ENCODE data around the gene RNF43. TPM values are rescaled to one million over a fixed set of nuclear protein-coding genes. Genes with fewer than 3 reads are reported as not detected.

Gene RNF43
- total RNA-seq, 4 donors from 2014 or later, result 1.5 to 8.5 (median 4.1) TPM; not detected in 1

DNA sequence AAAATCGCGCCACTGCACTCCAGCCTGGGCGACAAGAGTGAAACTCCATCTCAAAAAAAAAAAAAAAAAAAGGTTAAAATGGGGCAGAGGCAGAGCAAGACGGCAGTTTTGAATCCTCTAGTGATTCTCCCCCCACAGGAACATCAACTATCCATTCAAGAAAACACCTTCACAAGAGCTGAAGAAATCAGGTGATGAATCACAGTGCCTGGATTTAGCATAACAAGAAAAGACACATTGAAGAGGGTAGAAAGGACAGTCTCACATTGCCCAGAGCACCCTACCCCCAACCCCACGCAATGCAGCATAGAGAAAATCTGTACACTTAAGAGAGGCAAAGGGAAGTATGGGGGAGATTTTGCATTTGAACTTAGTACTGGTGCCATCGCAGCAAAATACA, 28.8 kb upstream of the RNF43 start:
- Histone ChIP-seq H3K36me3 (no peaks in the 10 kb centered on the region), H3K27me3 (no peaks in the 10 kb centered on the region), H3K4me1 (no peaks in the 10 kb centered on the region), H3K27ac (no peak overlapping the region), H3K4me3 (no peak overlapping the region), H3K9me3 (no peaks in the 10 kb centered on the region)
- intact Hi-C loops (cut with DNase I; ENCODE audit: low total_unique reads), result no loop called here
- TF ChIP-seq POLR2A (IDR thresholded peaks at IDR 0.05) (no peak), CTCF (IDR thresholded peaks at IDR 0.05) (no peak)
- DNase-seq, result no peak

GRCh38 chr17:58436805-58437239, 19.5 kb upstream of the RNF43 start:
- Histone ChIP-seq H3K4me3 (no peak overlapping the region), H3K27me3 (no peaks in the 10 kb centered on the region), H3K9me3 (no peaks in the 10 kb centered on the region), H3K4me1 (no peaks in the 10 kb centered on the region), H3K36me3 (no peaks in the 10 kb centered on the region), H3K27ac (no peak overlapping the region)
- no peak for DNase-seq
- TF ChIP-seq CTCF (IDR thresholded peaks at IDR 0.05) (no peak), POLR2A (IDR thresholded peaks at IDR 0.05) (no peak)
- intact Hi-C loops (cut with DNase I; ENCODE audit: low total_unique reads), result no loop called here

GRCh38 chr17:58436245-58436644, 18.9 kb upstream of the RNF43 start:
- intact Hi-C loops (cut with DNase I; ENCODE audit: low total_unique reads), result no loop called here
- H3K9me3 ChIP-seq, result no peaks in the 10 kb centered on the region
- no peak overlapping the region for H3K4me3 ChIP-seq
- H3K27me3 ChIP-seq, result no peaks in the 10 kb centered on the region
- H3K4me1 ChIP-seq, result no peaks in the 10 kb centered on the region
- no peaks in the 10 kb centered on the region for H3K36me3 ChIP-seq
- TF ChIP-seq CTCF (IDR thresholded peaks at IDR 0.05) (no peak), POLR2A (IDR thresholded peaks at IDR 0.05) (no peak)
- DNase-seq, result no peak
- H3K27ac ChIP-seq, result no peak overlapping the region

DNA sequence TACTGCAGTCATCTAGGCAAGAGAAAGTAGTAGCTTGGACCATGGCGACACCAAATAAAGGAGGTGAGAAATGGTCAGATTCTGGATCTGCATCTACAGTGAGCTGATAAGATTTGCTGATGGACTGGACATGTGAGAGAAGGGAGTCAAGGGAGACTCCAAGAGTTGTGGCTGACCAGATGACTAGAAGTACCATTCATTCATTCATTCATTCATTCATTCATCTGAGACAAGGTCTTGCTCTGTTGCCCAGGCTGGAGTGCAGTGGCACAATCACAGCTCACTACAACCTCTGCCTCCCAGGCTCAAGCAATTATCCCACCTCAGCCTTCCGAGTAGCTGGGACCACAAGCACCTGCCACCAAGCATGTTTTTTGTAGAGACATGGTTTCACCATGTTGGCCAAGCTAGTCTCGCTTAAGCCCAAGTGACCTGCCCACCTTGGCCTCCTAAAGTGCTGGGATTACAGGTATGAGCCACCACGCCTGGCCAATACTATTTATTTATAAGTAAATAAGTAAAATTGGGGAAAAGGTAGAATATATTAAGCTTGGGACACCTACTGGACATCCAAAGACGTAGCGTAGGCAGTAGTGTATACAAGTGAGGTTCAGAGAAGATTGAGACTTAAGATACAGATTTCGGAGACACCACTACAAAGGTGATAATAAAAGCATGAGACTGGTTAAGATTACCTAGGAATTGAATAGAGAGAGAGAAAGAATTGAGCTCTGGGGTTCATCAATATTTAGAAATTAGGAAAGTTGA, 15.7 kb upstream of the RNF43 start:
- H3K4me1 ChIP-seq, result no peaks in the 10 kb centered on the region
- no peaks in the 10 kb centered on the region for H3K36me3 ChIP-seq
- no peaks in the 10 kb centered on the region for H3K27me3 ChIP-seq
- H3K9me3 ChIP-seq, result no peaks in the 10 kb centered on the region
- intact Hi-C loops (cut with DNase I; ENCODE audit: low total_unique reads), result no loop called here
- DNase-seq, result no peak
- H3K27ac ChIP-seq, result no peak overlapping the region
- TF ChIP-seq CTCF (IDR thresholded peaks at IDR 0.05), result no peak
- TF ChIP-seq POLR2A (IDR thresholded peaks at IDR 0.05), result no peak
- H3K4me3 ChIP-seq, result no peak overlapping the region

DNA sequence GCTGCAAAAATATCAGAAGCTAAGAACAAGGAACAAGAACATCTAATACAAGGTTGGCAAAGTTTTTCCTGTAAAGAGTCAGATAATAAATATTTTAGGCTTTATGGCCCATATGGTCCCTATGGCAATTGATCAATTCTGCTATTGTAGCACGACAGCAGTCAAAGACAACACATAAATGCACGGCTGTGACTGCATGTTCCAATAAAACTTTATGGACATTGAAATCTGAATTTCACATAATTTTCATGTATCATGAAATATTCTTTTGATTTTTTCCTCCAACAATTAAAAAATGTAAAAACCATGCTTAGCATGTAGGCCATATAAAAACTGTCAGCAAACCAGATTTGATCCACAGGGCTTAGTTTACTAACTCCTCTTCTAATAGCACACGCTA, 10.5 kb upstream of the RNF43 start:
- H3K27me3 ChIP-seq, result no peaks in the 10 kb centered on the region
- H3K4me1 ChIP-seq, result no peaks in the 10 kb centered on the region
- DNase-seq, result no peak
- no peaks in the 10 kb centered on the region for H3K36me3 ChIP-seq
- H3K4me3 ChIP-seq, result no peak overlapping the region
- no peak overlapping the region for H3K27ac ChIP-seq
- TF ChIP-seq POLR2A (IDR thresholded peaks at IDR 0.05) (no peak), CTCF (IDR thresholded peaks at IDR 0.05) (no peak)
- intact Hi-C loops (cut with DNase I; ENCODE audit: low total_unique reads), result no loop called here
- H3K9me3 ChIP-seq, result no peaks in the 10 kb centered on the region
